ENCODE measurements around the gene ADGRL1.

GRCh38 chr19:14101003-14101545 lies 104.9 kb downstream of the ADGRL1 start:
- TF ChIP-seq POLR2AphosphoS5 (IDR thresholded peaks at IDR 0.05) (no peak), EP300 (IDR thresholded peaks at IDR 0.05; ENCODE audit: low read depth) (no peak), POLR2A (IDR thresholded peaks at IDR 0.05) (no peak)
- TF ChIP-seq, protein P1, sequence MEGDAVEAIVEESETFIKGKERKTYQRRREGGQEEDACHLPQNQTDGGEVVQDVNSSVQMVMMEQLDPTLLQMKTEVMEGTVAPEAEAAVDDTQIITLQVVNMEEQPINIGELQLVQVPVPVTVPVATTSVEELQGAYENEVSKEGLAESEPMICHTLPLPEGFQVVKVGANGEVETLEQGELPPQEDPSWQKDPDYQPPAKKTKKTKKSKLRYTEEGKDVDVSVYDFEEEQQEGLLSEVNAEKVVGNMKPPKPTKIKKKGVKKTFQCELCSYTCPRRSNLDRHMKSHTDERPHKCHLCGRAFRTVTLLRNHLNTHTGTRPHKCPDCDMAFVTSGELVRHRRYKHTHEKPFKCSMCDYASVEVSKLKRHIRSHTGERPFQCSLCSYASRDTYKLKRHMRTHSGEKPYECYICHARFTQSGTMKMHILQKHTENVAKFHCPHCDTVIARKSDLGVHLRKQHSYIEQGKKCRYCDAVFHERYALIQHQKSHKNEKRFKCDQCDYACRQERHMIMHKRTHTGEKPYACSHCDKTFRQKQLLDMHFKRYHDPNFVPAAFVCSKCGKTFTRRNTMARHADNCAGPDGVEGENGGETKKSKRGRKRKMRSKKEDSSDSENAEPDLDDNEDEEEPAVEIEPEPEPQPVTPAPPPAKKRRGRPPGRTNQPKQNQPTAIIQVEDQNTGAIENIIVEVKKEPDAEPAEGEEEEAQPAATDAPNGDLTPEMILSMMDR (IDR thresholded peaks at IDR 0.05): no peak
